ENCODE results near the gene ASPG. TPM values are rescaled to one million over a fixed set of nuclear protein-coding genes. Genes with fewer than 3 reads are reported as not detected.

Gene ASPG
- total RNA-seq, 1 experiment from 2014 or later = not detected

GRCh38 chr14:104087981-104088850, 2.7 kb downstream of the ASPG start:
- intact Hi-C loops (cut with micrococcal nuclease; ENCODE audit: unreplicated experiment) (no loop called here), in situ Hi-C loops (cut with HindIII; ENCODE audit: low pct_unique_long_range_greater_than_20kb, low sequenced_read_pairs) (no loop called here)
- DNase-seq (ENCODE audit: low read depth, low spot score) = no peak
- BruUV-seq (replicated peaks) = no TSS peak
- POLR2A ChIA-PET = no interaction called here
- CTCF ChIA-PET = no interaction called here
- no peak for ATAC-seq
- Histone ChIP-seq H3K27ac (ENCODE audit: low read length) (no peak overlapping the region), H3K36me3 (ENCODE audit: control insufficient read depth, insufficient read depth, low read length) (no peaks in the 10 kb centered on the region), H3K9me3 (ENCODE audit: control insufficient read depth, insufficient read depth, low read depth, low read length) (no peaks in the 10 kb centered on the region), H3K4me3 (ENCODE audit: low read depth in 2 of 2, low read length in 2 of 2) (no peak overlapping the region), H3K4me1 (ENCODE audit: control insufficient read depth, insufficient read depth, low read length) (no peaks in the 10 kb centered on the region), H3K27me3 (ENCODE audit: control insufficient read depth, insufficient read depth, low read length) (no peaks in the 10 kb centered on the region)
- no peak for TF ChIP-seq TCF7L2 (IDR thresholded peaks at IDR 0.05; ENCODE audit: low read depth, low read length)
- no peak for TF ChIP-seq SIN3A (IDR thresholded peaks at IDR 0.05; ENCODE audit: borderline replicate concordance, insufficient read depth, low read depth, low read length)
- TF ChIP-seq CTCF (IDR thresholded peaks at IDR 0.05) = no peak
- TF ChIP-seq REST (IDR thresholded peaks at IDR 0.05; ENCODE audit: insufficient read depth in 1 of 2, low read depth in 2 of 2, low read length in 1 of 2) = no peak
- TF ChIP-seq POLR2AphosphoS5 (IDR thresholded peaks at IDR 0.05; ENCODE audit: low read depth, low read length) = no peak

GRCh38 chr14:104090071-104090748, 4.7 kb downstream of the ASPG start:
- BruUV-seq (replicated peaks) = no TSS peak
- no peak for ATAC-seq
- CTCF ChIA-PET = no interaction called here
- no peaks in the 10 kb centered on the region for H3K9me3 ChIP-seq (ENCODE audit: control insufficient read depth, insufficient read depth, low read depth, low read length)
- H3K4me3 ChIP-seq (ENCODE audit: low read depth in 2 of 2, low read length in 2 of 2) = no peak overlapping the region
- H3K27ac ChIP-seq (ENCODE audit: low read length) = no peak overlapping the region
- no peak for DNase-seq (ENCODE audit: low read depth, low spot score)
- intact Hi-C loops (cut with micrococcal nuclease; ENCODE audit: unreplicated experiment) = loop anchor here (5.0 kb wide), 1 partner anchor 42 kb away; no protein-coding TSS in a partner anchor
- H3K27me3 ChIP-seq (ENCODE audit: control insufficient read depth, insufficient read depth, low read length) = no peaks in the 10 kb centered on the region
- TF ChIP-seq POLR2AphosphoS5 (IDR thresholded peaks at IDR 0.05; ENCODE audit: low read depth, low read length) (no peak), SIN3A (IDR thresholded peaks at IDR 0.05; ENCODE audit: borderline replicate concordance, insufficient read depth, low read depth, low read length) (no peak), CTCF (IDR thresholded peaks at IDR 0.05) (no peak)
- in situ Hi-C loops (cut with HindIII; ENCODE audit: low pct_unique_long_range_greater_than_20kb, low sequenced_read_pairs) = no loop called here
- no peaks in the 10 kb centered on the region; the same call in 1 of the 2 replicates for H3K4me1 ChIP-seq (ENCODE audit: control insufficient read depth, insufficient read depth, low read length)
- H3K36me3 ChIP-seq (ENCODE audit: control insufficient read depth, insufficient read depth, low read length) = no peaks in the 10 kb centered on the region
- POLR2A ChIA-PET = no interaction called here

Measured in Panc1 (cell line).